ENCODE data around the gene BHLHE23.

Gene BHLHE23

DNA sequence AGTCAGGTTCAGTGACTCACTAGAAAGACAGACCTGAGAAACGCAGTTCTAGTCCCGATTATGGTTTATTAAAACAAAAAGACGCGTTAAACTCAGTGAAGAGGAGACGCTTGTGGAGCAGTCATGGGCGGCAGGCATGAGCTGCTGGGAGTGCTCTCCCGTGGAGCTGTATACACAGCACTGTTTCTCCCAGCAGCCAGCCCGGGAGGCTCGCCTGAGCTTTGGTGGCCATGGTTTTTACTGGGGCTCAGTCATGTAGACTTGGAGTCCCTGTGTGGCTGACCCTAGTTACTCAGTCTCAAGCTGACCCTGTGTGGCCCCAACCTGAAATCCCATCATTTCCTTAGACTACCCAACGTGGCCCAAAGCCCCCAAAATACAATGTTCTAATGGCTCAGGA is 41.2 kb upstream of the BHLHE23 start:
- no peak for DNase-seq (ENCODE audit: low read depth)
- TF ChIP-seq, protein P1, sequence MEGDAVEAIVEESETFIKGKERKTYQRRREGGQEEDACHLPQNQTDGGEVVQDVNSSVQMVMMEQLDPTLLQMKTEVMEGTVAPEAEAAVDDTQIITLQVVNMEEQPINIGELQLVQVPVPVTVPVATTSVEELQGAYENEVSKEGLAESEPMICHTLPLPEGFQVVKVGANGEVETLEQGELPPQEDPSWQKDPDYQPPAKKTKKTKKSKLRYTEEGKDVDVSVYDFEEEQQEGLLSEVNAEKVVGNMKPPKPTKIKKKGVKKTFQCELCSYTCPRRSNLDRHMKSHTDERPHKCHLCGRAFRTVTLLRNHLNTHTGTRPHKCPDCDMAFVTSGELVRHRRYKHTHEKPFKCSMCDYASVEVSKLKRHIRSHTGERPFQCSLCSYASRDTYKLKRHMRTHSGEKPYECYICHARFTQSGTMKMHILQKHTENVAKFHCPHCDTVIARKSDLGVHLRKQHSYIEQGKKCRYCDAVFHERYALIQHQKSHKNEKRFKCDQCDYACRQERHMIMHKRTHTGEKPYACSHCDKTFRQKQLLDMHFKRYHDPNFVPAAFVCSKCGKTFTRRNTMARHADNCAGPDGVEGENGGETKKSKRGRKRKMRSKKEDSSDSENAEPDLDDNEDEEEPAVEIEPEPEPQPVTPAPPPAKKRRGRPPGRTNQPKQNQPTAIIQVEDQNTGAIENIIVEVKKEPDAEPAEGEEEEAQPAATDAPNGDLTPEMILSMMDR (conservative IDR thresholded peaks at IDR 0.05; ENCODE audit: low read depth, low read length) = no peak
- H3K4me3 ChIP-seq (ENCODE audit: low read length) = no peak overlapping the region

DNA sequence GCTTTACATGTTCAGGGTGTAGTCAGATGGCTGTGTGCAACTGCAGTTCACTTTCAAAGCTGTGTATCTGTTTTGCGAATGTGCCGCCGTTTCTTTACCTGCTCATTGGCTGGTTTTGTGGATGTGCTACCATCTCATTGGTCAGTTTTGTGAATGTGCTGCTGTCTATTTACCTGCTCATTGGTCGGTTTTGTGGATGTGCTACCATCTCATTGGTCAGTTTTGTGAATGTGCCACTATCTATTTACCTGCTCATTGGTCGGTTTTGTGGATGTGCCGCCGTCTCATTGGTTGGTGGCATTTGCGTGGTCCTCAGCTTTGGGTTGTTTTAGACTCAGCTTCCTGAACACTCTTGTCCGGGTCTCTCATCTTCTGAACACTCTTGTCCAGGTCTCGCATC is 40.5 kb upstream of the BHLHE23 start:
- TF ChIP-seq, protein P1 (conservative IDR thresholded peaks at IDR 0.05; ENCODE audit: low read depth, low read length) = no peak
- DNase-seq (ENCODE audit: low read depth) = no peak
- H3K4me3 ChIP-seq (ENCODE audit: low read length) = no peak overlapping the region

GRCh38 chr20:63046841-63047240 is 40.1 kb upstream of the BHLHE23 start:
- H3K4me3 ChIP-seq (ENCODE audit: low read length) = no peak overlapping the region
- TF ChIP-seq, protein P1 (conservative IDR thresholded peaks at IDR 0.05; ENCODE audit: low read depth, low read length) = no peak
- no peak for DNase-seq (ENCODE audit: low read depth)

GRCh38 chr20:63045991-63046390 is 39.2 kb upstream of the BHLHE23 start:
- no peak for DNase-seq (ENCODE audit: low read depth)
- no peak overlapping the region for H3K4me3 ChIP-seq (ENCODE audit: low read length)
- TF ChIP-seq, protein P1 (conservative IDR thresholded peaks at IDR 0.05; ENCODE audit: low read depth, low read length) = no peak

GRCh38 chr20:63045401-63045800 is 38.6 kb upstream of the BHLHE23 start:
- TF ChIP-seq, protein P1 (conservative IDR thresholded peaks at IDR 0.05; ENCODE audit: low read depth, low read length) = no peak
- H3K4me3 ChIP-seq (ENCODE audit: low read length) = no peak overlapping the region
- DNase-seq (ENCODE audit: low read depth) = no peak

- DNase-seq (ENCODE audit: low read depth) = no peak
- H3K4me3 ChIP-seq (ENCODE audit: low read length) = no peak overlapping the region
- TF ChIP-seq, protein P1 (conservative IDR thresholded peaks at IDR 0.05; ENCODE audit: low read depth, low read length) = no peak
Measured at GRCh38 chr20:63044605-63045004, 37.8 kb upstream of the BHLHE23 start.

DNA sequence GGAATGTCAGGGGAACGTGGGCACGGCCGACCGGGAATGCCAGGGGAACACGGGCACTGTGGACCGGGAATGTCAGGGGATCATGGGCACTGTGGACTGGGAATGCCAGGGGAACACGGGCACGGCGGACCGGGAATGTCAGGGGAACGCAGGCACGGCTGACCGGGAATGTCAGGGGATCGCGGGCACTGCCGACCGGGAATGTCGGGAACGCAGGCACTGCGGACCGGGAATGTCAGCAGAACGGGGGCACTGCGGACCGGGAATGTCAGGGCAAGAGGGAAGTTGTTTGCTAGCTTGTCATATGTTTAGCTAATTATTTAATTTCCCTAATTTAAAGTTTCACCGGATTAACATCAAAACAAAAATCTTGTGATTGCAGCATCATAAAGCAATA is 37.4 kb upstream of the BHLHE23 start:
- TF ChIP-seq, protein P1 (conservative IDR thresholded peaks at IDR 0.05; ENCODE audit: low read depth, low read length) = no peak
- H3K4me3 ChIP-seq (ENCODE audit: low read length) = no peak overlapping the region
- DNase-seq (ENCODE audit: low read depth) = no peak

Measured in retinal pigment epithelial cell (primary cell).